ENCODE results near the gene ADAMTSL5. TPM values are rescaled to one million over a fixed set of nuclear protein-coding genes. Genes with fewer than 3 reads are reported as not detected.

Gene ADAMTSL5
- total RNA-seq (2014; rRNA removed; shearing (Covaris generic)) = not detected in 2 replicates
- total RNA-seq (2022) = 0.34 TPM in 1 of 2 replicates, not detected in the other
- Bru-seq, nascent RNA = percentile 10 among the genes with signal in this experiment
- BruChase-seq, experiment 1, labeled RNA remaining after a 6-hour chase = percentile 14 among the genes with signal in this experiment
- percentile 10 among the genes with signal in this experiment for BruChase-seq, experiment 2, labeled RNA remaining after a 2-hour chase
- long read RNA-seq = 0 reads

DNA sequence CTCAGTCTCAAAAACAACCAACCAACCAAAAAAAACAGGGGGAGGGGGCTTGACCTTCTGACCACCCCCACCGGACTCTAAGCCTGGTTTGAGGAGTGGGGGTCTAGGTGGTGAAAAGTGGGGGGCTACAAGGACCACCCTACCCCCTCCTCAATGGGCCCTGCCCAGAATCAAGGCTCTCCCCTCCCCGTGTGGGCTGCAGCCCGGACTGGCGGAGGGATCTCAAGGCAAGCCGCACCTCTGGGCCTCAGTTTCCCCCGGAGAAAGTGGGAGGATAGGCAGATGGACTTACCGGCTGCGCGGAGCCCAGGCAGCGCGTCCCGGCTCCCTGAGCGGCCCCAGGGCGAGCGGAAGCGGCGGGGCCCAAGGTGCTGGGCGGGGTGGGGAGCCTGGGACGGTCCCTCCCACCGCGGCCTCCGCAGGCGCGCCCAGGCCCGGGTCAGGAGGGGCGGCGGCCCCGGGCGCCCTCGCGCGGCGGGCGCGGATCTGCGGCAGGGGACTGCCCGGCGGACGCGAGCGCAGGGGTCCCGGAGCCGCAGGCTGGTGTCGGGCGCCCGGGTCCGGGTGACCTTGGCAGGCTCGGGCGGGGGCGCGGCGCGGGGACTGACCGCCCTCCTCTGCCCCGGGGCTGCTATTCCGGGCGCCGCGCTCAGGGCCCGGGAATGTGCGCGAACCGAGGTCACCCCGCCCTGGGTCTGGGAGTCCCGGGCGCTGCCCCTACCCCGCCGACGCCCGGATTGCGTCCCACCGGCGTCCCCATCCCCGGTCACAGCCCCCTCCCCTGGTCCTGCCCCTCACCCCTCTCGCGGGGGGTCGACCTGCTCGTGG lies at the start of gene ADAMTSL5:
Gene ADAMTSL5 (minus strand): TSS at position 349 of the 828 bp plus-strand sequence. CDS start 2,076 bp downstream, outside the sequence.
- ChIA-PET POLR2A (no interaction called here), CTCF (ENCODE audit: unreplicated experiment) (no interaction called here)
- BruUV-seq (replicated peaks) = no TSS peak

DNA sequence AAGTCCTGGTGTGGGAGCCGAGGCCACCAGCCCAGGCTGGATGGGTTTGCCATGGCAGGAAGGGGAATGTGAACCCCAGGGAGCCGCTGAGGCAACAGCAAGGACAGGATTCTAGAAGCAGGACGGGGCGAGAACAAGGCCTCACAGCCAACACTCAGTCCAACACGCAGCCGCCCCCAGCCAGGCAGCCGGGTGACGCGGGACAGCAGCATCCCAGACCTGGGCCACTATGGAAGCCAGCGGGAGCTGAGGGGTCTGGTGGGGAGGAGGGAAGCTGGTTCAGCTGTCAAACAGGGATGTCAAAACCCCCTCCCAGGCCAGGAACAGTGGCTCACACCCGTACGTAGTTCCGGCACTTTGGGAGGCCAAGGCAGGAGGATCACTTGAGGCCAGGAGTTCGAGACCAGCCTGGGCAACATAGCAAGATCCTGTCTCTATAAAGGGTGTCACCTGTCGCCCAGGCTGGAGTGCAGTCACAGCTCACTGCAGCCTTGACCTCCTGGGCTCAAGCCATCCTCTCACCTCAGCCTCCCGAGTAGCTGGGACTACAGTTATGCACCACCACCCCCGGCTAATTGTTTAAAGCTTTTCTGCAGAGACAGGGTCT lies 48.5 kb upstream of the ADAMTSL5 start:
- Histone ChIP-seq H3K4me1 (ENCODE audit: insufficient read depth, low read length, poor library complexity, severe bottlenecking) (no peaks in the 10 kb centered on the region), H3K9me3 (ENCODE audit: low read length) (no peaks in the 10 kb centered on the region), H3K79me2 (ENCODE audit: insufficient read depth, low read depth, low read length) (no peaks in the 10 kb centered on the region), H4K20me1 (ENCODE audit: insufficient read depth, low read length) (no peaks in the 10 kb centered on the region), H3K4me3 (ENCODE audit: low read depth, low read length, poor library complexity, severe bottlenecking) (no peak overlapping the region), H3K27ac (ENCODE audit: low read depth, low read length, poor library complexity, severe bottlenecking) (no peak overlapping the region), H3K9me2 (ENCODE audit: insufficient read depth, low read length) (no peaks in the 10 kb centered on the region), H3K4me2 (ENCODE audit: low read length) (no peak overlapping the region), H2AFZ (ENCODE audit: low read length) (no peak overlapping the region), H3K36me3 (ENCODE audit: insufficient read depth, low read length) (no peaks in the 10 kb centered on the region)
- ChIA-PET POLR2A (no interaction called here), CTCF (ENCODE audit: unreplicated experiment) (interaction anchor here (0.6 kb wide), 1 partner anchor 151 kb away, joined by 4 read pairs; no protein-coding TSS in a partner anchor)
- TF ChIP-seq EZH2phosphoT487 (IDR thresholded peaks at IDR 0.05; ENCODE audit: borderline replicate concordance, low read depth, low read length) = no peak
- TF ChIP-seq, protein P1, sequence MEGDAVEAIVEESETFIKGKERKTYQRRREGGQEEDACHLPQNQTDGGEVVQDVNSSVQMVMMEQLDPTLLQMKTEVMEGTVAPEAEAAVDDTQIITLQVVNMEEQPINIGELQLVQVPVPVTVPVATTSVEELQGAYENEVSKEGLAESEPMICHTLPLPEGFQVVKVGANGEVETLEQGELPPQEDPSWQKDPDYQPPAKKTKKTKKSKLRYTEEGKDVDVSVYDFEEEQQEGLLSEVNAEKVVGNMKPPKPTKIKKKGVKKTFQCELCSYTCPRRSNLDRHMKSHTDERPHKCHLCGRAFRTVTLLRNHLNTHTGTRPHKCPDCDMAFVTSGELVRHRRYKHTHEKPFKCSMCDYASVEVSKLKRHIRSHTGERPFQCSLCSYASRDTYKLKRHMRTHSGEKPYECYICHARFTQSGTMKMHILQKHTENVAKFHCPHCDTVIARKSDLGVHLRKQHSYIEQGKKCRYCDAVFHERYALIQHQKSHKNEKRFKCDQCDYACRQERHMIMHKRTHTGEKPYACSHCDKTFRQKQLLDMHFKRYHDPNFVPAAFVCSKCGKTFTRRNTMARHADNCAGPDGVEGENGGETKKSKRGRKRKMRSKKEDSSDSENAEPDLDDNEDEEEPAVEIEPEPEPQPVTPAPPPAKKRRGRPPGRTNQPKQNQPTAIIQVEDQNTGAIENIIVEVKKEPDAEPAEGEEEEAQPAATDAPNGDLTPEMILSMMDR (conservative IDR thresholded peaks at IDR 0.05; ENCODE audit: low read length) = no peak
- intact Hi-C loops (cut with micrococcal nuclease; ENCODE audit: unreplicated experiment) = no loop called here
- no peak for DNase-seq (ENCODE audit: low spot score)
- BruUV-seq (replicated peaks) = no TSS peak

More for the DNA sequence above, at the start of gene ADAMTSL5:
- Histone ChIP-seq H4K20me1 (ENCODE audit: insufficient read depth, low read length) (no peaks in the 10 kb centered on the region), H3K36me3 (ENCODE audit: insufficient read depth, low read length) (no peaks in the 10 kb centered on the region), H3K9me2 (ENCODE audit: insufficient read depth, low read length) (no peaks in the 10 kb centered on the region), H2AFZ (ENCODE audit: low read length) (no peak within 1 kb of the TSS), H3K79me2 (ENCODE audit: insufficient read depth, low read depth, low read length) (no peaks in the 10 kb centered on the region), H3K4me3 (ENCODE audit: low read depth, low read length, poor library complexity, severe bottlenecking) (no peak within 1 kb of the TSS), H3K4me1 (ENCODE audit: insufficient read depth, low read length, poor library complexity, severe bottlenecking) (peaks cover 4% of the 10 kb centered on the region), H3K27ac (ENCODE audit: low read depth, low read length, poor library complexity, severe bottlenecking) (no peak within 1 kb of the TSS), H3K4me2 (ENCODE audit: low read length) (no peak within 1 kb of the TSS), H3K9me3 (ENCODE audit: low read length) (no peaks in the 10 kb centered on the region)
- TF ChIP-seq, protein P1 (conservative IDR thresholded peaks at IDR 0.05; ENCODE audit: low read length) = no peak
- TF ChIP-seq EZH2phosphoT487 (IDR thresholded peaks at IDR 0.05; ENCODE audit: borderline replicate concordance, low read depth, low read length) = no peak
- no peak for DNase-seq (ENCODE audit: low spot score)
- intact Hi-C loops (cut with micrococcal nuclease; ENCODE audit: unreplicated experiment) = no loop called here
